Measurements from ENCODE around the gene HBE1. TPM values are rescaled to one million over a fixed set of nuclear protein-coding genes. Genes with fewer than 3 reads are reported as not detected.

Gene HBE1
- total RNA-seq, 2 donors from 2014 or later = not detected

DNA sequence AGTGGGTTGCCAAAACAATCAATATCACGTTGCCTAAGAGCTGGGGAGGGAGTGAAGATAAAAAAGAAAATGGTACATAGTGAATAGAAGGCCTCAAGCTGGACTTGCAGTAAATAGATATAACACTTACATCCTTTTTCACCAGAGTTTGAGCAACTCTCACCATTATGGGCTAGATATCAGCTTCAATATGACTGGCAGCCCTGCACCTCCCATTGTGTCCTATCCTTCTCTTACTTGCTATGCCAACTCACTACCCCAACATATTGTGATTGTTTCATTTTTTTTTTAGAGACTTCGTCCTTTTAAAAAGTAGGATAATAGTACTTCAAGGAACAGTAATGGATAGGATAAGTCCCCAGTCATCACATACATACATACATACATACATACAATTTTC lies 27.5 kb downstream of the HBE1 start:
- no peak for ATAC-seq (ENCODE audit: insufficient number of reproducible peaks, low FRiP score, low read depth)
- TF ChIP-seq, protein P1, sequence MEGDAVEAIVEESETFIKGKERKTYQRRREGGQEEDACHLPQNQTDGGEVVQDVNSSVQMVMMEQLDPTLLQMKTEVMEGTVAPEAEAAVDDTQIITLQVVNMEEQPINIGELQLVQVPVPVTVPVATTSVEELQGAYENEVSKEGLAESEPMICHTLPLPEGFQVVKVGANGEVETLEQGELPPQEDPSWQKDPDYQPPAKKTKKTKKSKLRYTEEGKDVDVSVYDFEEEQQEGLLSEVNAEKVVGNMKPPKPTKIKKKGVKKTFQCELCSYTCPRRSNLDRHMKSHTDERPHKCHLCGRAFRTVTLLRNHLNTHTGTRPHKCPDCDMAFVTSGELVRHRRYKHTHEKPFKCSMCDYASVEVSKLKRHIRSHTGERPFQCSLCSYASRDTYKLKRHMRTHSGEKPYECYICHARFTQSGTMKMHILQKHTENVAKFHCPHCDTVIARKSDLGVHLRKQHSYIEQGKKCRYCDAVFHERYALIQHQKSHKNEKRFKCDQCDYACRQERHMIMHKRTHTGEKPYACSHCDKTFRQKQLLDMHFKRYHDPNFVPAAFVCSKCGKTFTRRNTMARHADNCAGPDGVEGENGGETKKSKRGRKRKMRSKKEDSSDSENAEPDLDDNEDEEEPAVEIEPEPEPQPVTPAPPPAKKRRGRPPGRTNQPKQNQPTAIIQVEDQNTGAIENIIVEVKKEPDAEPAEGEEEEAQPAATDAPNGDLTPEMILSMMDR (IDR thresholded peaks at IDR 0.05) = no peak
- no peak overlapping the region for H3K4me3 ChIP-seq

DNA sequence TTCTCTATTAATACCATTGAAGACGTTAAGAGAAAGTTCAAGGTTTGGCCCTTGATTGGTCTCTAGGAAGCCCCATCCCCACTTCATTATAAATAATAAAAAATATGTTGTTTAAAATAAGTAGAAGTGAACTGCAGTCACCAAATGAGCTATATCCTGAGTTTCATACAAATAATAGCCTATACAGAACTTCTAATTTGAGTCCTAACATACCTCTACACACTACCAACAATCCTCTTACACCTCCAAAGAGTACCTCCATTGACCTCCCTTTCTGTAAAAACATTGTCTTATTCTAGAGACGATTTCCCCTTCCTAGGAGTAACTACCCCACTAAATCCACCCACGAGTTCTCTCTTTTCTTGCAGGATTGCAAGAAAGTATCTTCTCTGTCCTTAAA lies 28.3 kb downstream of the HBE1 start:
- H3K4me3 ChIP-seq = no peak overlapping the region
- DNase-seq (ENCODE audit: low spot score) = no peak
- no peaks in the 10 kb centered on the region for H3K27me3 ChIP-seq (replicated peaks; ENCODE audit: insufficient read depth)
- TF ChIP-seq, protein P1 (IDR thresholded peaks at IDR 0.05) = no peak
- H3K27ac ChIP-seq = no peak overlapping the region
- ATAC-seq (ENCODE audit: insufficient number of reproducible peaks, low FRiP score, low read depth) = no peak
- H3K9me3 ChIP-seq = no peaks in the 10 kb centered on the region
- H3K4me1 ChIP-seq (ENCODE audit: control insufficient read depth in 1 of 2, low read depth in 2 of 2) = no peaks in the 10 kb centered on the region
- H3K36me3 ChIP-seq = no peaks in the 10 kb centered on the region

More for the DNA sequence above, 27.5 kb downstream of the HBE1 start:
- Histone ChIP-seq H3K27me3 (replicated peaks; ENCODE audit: insufficient read depth) (no peaks in the 10 kb centered on the region), H3K9me3 (no peaks in the 10 kb centered on the region), H3K36me3 (no peaks in the 10 kb centered on the region), H3K4me1 (ENCODE audit: control insufficient read depth in 1 of 2, low read depth in 2 of 2) (no peaks in the 10 kb centered on the region), H3K27ac (no peak overlapping the region)
- no peak for DNase-seq (ENCODE audit: low spot score)

DNA sequence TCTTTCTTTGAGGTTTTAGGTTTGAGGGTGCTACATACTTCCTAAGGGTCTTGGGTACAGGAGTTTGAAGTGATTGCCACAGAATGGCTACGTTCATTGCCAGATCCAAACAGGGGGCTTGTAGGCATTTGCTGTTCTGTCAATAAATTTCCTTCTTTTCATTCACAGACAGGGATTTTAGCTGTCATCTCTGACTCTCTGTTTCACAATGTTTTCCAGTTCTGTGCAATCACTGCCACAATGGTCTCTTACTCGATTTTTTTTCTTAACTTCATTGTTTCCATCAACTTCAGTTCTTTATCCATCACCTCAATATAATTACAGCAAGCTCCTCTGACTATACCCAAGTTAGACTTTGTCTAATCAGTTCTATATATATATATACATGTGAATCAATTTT lies 29.3 kb downstream of the HBE1 start:
- Histone ChIP-seq H3K4me3 (no peak overlapping the region), H3K4me1 (ENCODE audit: control insufficient read depth in 1 of 2, low read depth in 2 of 2) (no peaks in the 10 kb centered on the region), H3K9me3 (no peaks in the 10 kb centered on the region), H3K27ac (no peak overlapping the region), H3K36me3 (no peaks in the 10 kb centered on the region), H3K27me3 (replicated peaks; ENCODE audit: insufficient read depth) (no peaks in the 10 kb centered on the region)
- DNase-seq (ENCODE audit: low spot score) = no peak
- TF ChIP-seq, protein P1 (IDR thresholded peaks at IDR 0.05) = no peak
- ATAC-seq (ENCODE audit: insufficient number of reproducible peaks, low FRiP score, low read depth) = no peak

DNA sequence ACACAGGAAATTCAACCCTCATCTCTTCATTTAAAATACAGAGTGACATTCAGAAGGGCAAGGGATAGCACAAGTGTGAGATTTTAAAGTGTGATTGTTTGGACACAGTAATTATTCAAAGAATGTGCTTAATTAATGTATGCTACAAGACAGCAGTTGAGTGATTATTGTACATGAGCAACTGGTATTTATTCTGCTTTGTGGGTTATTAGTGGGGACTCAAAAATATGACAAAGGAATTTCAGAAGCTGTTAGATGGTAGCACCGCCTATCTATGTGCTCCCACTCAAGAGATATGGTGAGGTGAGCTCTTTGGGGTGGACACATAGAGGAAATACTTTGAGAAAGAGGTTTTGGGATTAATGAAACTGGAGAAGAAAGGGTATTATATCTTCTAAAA lies 29.7 kb downstream of the HBE1 start:
- H3K9me3 ChIP-seq = no peaks in the 10 kb centered on the region
- no peak overlapping the region for H3K4me3 ChIP-seq
- no peak for ATAC-seq (ENCODE audit: insufficient number of reproducible peaks, low FRiP score, low read depth)
- no peak overlapping the region for H3K27ac ChIP-seq
- DNase-seq (ENCODE audit: low spot score) = no peak
- H3K4me1 ChIP-seq (ENCODE audit: control insufficient read depth in 1 of 2, low read depth in 2 of 2) = no peaks in the 10 kb centered on the region
- no peaks in the 10 kb centered on the region for H3K36me3 ChIP-seq
- TF ChIP-seq, protein P1 (IDR thresholded peaks at IDR 0.05) = no peak
- H3K27me3 ChIP-seq (replicated peaks; ENCODE audit: insufficient read depth) = no peaks in the 10 kb centered on the region

DNA sequence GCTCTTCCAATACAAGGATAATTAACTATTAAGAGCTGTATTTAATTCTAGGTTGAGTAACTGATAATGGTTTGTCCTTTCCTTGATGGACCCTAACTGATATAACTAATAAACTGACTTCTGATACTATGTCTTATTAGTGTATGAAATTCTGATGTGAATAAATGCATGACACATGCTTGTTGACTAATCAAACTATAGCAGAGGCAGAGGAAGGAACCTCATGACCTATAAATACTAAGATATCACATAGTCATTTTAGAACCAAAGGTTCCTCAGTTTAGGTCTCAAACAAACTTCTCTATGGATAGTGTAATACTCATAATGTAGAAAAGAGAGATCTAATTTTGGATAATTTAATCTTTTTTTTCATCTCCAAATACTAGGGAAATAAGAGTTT lies 30.7 kb downstream of the HBE1 start:
- TF ChIP-seq, protein P1 (IDR thresholded peaks at IDR 0.05) = no peak
- no peaks in the 10 kb centered on the region for H3K36me3 ChIP-seq
- H3K4me1 ChIP-seq (ENCODE audit: control insufficient read depth in 1 of 2, low read depth in 2 of 2) = no peaks in the 10 kb centered on the region
- no peak for ATAC-seq (ENCODE audit: insufficient number of reproducible peaks, low FRiP score, low read depth)
- H3K9me3 ChIP-seq = no peaks in the 10 kb centered on the region
- no peak overlapping the region for H3K27ac ChIP-seq
- no peak for DNase-seq (ENCODE audit: low spot score)
- H3K4me3 ChIP-seq = no peak overlapping the region
- no peaks in the 10 kb centered on the region for H3K27me3 ChIP-seq (replicated peaks; ENCODE audit: insufficient read depth)
